Caco-2 (cell line): ENCODE results near the gene SMARCC1. TPM values are rescaled to one million over a fixed set of nuclear protein-coding genes. Genes with fewer than 3 reads are reported as not detected.

Source experiments
- BruUV-seq: library from RNA; stranded (reverse); fragments of 400-500 nt; replicated peaks from 2 replicates; lab custom pipeline; 2021; lab: Mats Ljungman, UMichigan
- CTCF ChIA-PET: fragments of 300-600 bp; sonication (Branson Sonifier 250); formaldehyde crosslinking; loops from one replicate; lab custom pipeline; 2022; ENCODE audit warnings: antibody characterized with exemption; lab: Charles Lee
- POLR2A ChIA-PET: fragments of 300-600 bp; sonication (Branson Sonifier 250); formaldehyde crosslinking; loops from one replicate; lab custom pipeline; 2022; ENCODE audit warnings: antibody characterized with exemption; lab: Charles Lee
- DNase-seq, 2 experiments: peaks; one replicate each; pipeline versions ENCODE4 v3.0.0 to v3.0.0-alpha.2; 2020 to 2022
- H3K27me3 ChIP-seq: replicated peaks from 2 replicates; pipeline ENCODE4 v1.6.0; 2011; ENCODE audit warnings: low read length; ENCODE audit not compliant: control insufficient read depth, insufficient read depth
- H3K36me3 ChIP-seq: 2 replicates; pipeline ENCODE4 v1.5.1; 2011; ENCODE audit warnings: low read length; ENCODE audit not compliant: control insufficient read depth, insufficient read depth
- H3K4me1 ChIP-seq: fragments of 250-450 bp; sonication (Bioruptor Pico); 2 replicates; pipeline ENCODE4 v1.5.1; 2020; ENCODE audit warnings: mild to moderate bottlenecking
- H3K4me3 ChIP-seq: 2 replicates; pipeline ENCODE4 v1.5.1; 2011; ENCODE audit warnings: low read depth, mild to moderate bottlenecking, control low read depth, low read length
- H3K9me3 ChIP-seq: fragments of 250-450 bp; sonication (Bioruptor Pico); 2 replicates; pipeline ENCODE4 v1.5.1; 2020; ENCODE audit warnings: mild to moderate bottlenecking, moderate library complexity
- H3K27ac Mint-ChIP-seq: one replicate; pipeline ENCODE4 v1.8.0; 2022; ENCODE audit warnings: mixed read lengths; ENCODE audit not compliant: unreplicated experiment
- H3K27me3 Mint-ChIP-seq: one replicate; pipeline ENCODE4 v1.8.0; 2022; ENCODE audit warnings: mixed read lengths; ENCODE audit not compliant: insufficient read depth, unreplicated experiment
- H3K36me3 Mint-ChIP-seq: one replicate; pipeline ENCODE4 v1.8.0; 2022; ENCODE audit warnings: mild to moderate bottlenecking, mixed read lengths; ENCODE audit not compliant: insufficient read depth, unreplicated experiment
- H3K4me1 Mint-ChIP-seq: one replicate; pipeline ENCODE4 v1.8.0; 2022; ENCODE audit warnings: low read depth, mixed read lengths; ENCODE audit not compliant: unreplicated experiment
- H3K4me3 Mint-ChIP-seq: one replicate; pipeline ENCODE4 v1.8.0; 2022; ENCODE audit warnings: mild to moderate bottlenecking, moderate library complexity, mixed read lengths; ENCODE audit not compliant: unreplicated experiment
- H3K9me3 Mint-ChIP-seq: one replicate; pipeline ENCODE4 v1.8.0; 2022; ENCODE audit warnings: mixed read lengths; ENCODE audit not compliant: unreplicated experiment
- intact Hi-C: fragments of 100-400 bp; cut with micrococcal nuclease; formaldehyde crosslinking; loops from one replicate; pipeline ENCODE4 v1.10.0; 2022; ENCODE audit not compliant: unreplicated experiment
- total RNA-seq: library from RNA; stranded (reverse); gene quantifications from 2 replicates; pipeline ENCODE4 v1.2.3, GENCODE V29; 2022
- TF ChIP-seq, protein P1 (sequence below), 2 experiments: fragments of 200-600 bp in 1 of 2; IDR thresholded peaks; 1 replicate in 1 of 2; 2 replicates in 1 of 2; pipeline versions ENCODE4 v1.5.1 to v1.8.0; 2011 to 2022; ENCODE audit warnings: antibody characterized with exemption in 1 of 2, control low read depth in 1 of 2, inconsistent platforms in 1 of 2, low read depth in 1 of 2, low read length in 1 of 2, mild to moderate bottlenecking in 1 of 2, moderate library complexity in 1 of 2; ENCODE audit not compliant: insufficient read depth in 1 of 2, severe bottlenecking in 1 of 2, unreplicated experiment in 1 of 2

SMARCC1 gene
- total RNA-seq, 1 experiment from 2014 or later: 128 TPM

GRCh38 chr3:47804577-47804976 is 22.9 kb upstream of the SMARCC1 start:
- Mint-ChIP-seq H3K36me3 (peaks cover 17% of the 10 kb centered on the region), H3K9me3 (no peaks in the 10 kb centered on the region), H3K4me3 (peak overlapping the region; percentile 89), H3K4me1 (peaks cover 6% of the 10 kb centered on the region), H3K27ac (no peak overlapping the region), H3K27me3 (no peaks in the 10 kb centered on the region)
- DNase-seq: no peak
- no TSS peak for BruUV-seq
- ChIA-PET POLR2A (no interaction called here), CTCF (interaction anchor here (1.6 kb wide), 1 partner anchor 20 kb away, joined by 8 read pairs; no protein-coding TSS in a partner anchor)
- intact Hi-C loops: no loop called here
- Histone ChIP-seq H3K4me1 (peaks cover 15% of the 10 kb centered on the region), H3K4me3 (no peak overlapping the region), H3K36me3 (no peaks in the 10 kb centered on the region), H3K9me3 (no peaks in the 10 kb centered on the region), H3K27me3 (no peaks in the 10 kb centered on the region)
- TF ChIP-seq, protein P1, sequence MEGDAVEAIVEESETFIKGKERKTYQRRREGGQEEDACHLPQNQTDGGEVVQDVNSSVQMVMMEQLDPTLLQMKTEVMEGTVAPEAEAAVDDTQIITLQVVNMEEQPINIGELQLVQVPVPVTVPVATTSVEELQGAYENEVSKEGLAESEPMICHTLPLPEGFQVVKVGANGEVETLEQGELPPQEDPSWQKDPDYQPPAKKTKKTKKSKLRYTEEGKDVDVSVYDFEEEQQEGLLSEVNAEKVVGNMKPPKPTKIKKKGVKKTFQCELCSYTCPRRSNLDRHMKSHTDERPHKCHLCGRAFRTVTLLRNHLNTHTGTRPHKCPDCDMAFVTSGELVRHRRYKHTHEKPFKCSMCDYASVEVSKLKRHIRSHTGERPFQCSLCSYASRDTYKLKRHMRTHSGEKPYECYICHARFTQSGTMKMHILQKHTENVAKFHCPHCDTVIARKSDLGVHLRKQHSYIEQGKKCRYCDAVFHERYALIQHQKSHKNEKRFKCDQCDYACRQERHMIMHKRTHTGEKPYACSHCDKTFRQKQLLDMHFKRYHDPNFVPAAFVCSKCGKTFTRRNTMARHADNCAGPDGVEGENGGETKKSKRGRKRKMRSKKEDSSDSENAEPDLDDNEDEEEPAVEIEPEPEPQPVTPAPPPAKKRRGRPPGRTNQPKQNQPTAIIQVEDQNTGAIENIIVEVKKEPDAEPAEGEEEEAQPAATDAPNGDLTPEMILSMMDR (IDR thresholded peaks at IDR 0.05; ENCODE audit: insufficient read depth in 1 of 2, low read depth in 1 of 2, low read length in 1 of 2, severe bottlenecking in 1 of 2, unreplicated experiment in 1 of 2): no peak

- no peaks in the 10 kb centered on the region for H3K9me3 Mint-ChIP-seq
- H3K4me1 Mint-ChIP-seq: peaks cover 6% of the 10 kb centered on the region
- H3K27me3 ChIP-seq: no peaks in the 10 kb centered on the region
- no peaks in the 10 kb centered on the region for H3K9me3 ChIP-seq
- ChIA-PET POLR2A (no interaction called here), CTCF (no interaction called here)
- BruUV-seq: no TSS peak
- no peaks in the 10 kb centered on the region for H3K27me3 Mint-ChIP-seq
- peak overlapping the region; percentile 50 for H3K4me3 ChIP-seq
- DNase-seq: no peak
- no peaks in the 10 kb centered on the region for H3K36me3 ChIP-seq
- H3K36me3 Mint-ChIP-seq: peaks cover 12% of the 10 kb centered on the region
- H3K4me1 ChIP-seq: peaks cover 15% of the 10 kb centered on the region
- H3K4me3 Mint-ChIP-seq: peak overlapping the region; percentile 89
- peak overlapping the region; percentile 92 for H3K27ac Mint-ChIP-seq
- intact Hi-C loops: loop anchor here (2.0 kb wide), 1 partner anchor 21 kb away; no protein-coding TSS in a partner anchor
- TF ChIP-seq, protein P1 (IDR thresholded peaks at IDR 0.05; ENCODE audit: insufficient read depth in 1 of 2, low read depth in 1 of 2, low read length in 1 of 2, severe bottlenecking in 1 of 2, unreplicated experiment in 1 of 2): no peak
These were observed 21.9 kb upstream of the SMARCC1 start for GRCh38 chr3:47803480-47804025.

- intact Hi-C loops: loop anchor here (2.0 kb wide), 1 partner anchor 22 kb away; no protein-coding TSS in a partner anchor
- Mint-ChIP-seq H3K4me1 (peaks cover 6% of the 10 kb centered on the region), H3K9me3 (no peaks in the 10 kb centered on the region), H3K27ac (peak within 1 kb of the TSS; percentile 92), H3K36me3 (peaks cover 12% of the 10 kb centered on the region), H3K4me3 (peak within 1 kb of the TSS; percentile 89), H3K27me3 (no peaks in the 10 kb centered on the region)
- Histone ChIP-seq H3K4me3 (peak within 1 kb of the TSS; percentile 50), H3K27me3 (no peaks in the 10 kb centered on the region), H3K4me1 (peaks cover 15% of the 10 kb centered on the region), H3K9me3 (no peaks in the 10 kb centered on the region), H3K36me3 (no peaks in the 10 kb centered on the region)
- no TSS peak for BruUV-seq
- TF ChIP-seq, protein P1 (IDR thresholded peaks at IDR 0.05; ENCODE audit: insufficient read depth in 1 of 2, low read depth in 1 of 2, low read length in 1 of 2, severe bottlenecking in 1 of 2, unreplicated experiment in 1 of 2): no peak
- ChIA-PET POLR2A (no interaction called here), CTCF (no interaction called here)
- DNase-seq: peak; percentile 84 to 89
These were observed 21.2 kb upstream of the SMARCC1 start, which contains the start of gene DHX30 for GRCh38 chr3:47802734-47803479. DHX30 (plus strand) TSS chr3:47803138; CDS start chr3:47810684, 7,546 bp downstream.
